Astrocyte of the spinal cord (primary cell): ENCODE data around the gene TMEM235.
"Not testable (repeated sequence)": the region's sequence is repeated elsewhere in the genome, so short reads cannot be mapped to it uniquely, and the experiment has no call there.

Experiments used
- DNase-seq: peaks from one replicate; pipeline ENCODE4 v3.0.0; 2011; ENCODE audit warnings: low read depth, low spot score
- H3K4me3 ChIP-seq: 2 replicates; pipeline ENCODE4 v1.5.1; 2011; ENCODE audit warnings: low read depth, mild to moderate bottlenecking, low read length, moderate library complexity
- in situ Hi-C: cut with HindIII; loops from 2 replicates; pipeline ENCODE4 v1.10.0; 2017; ENCODE audit warnings: low sequenced_read_pairs
- TF ChIP-seq, protein P1 (sequence below): IDR thresholded peaks from 2 replicates; pipeline ENCODE4 v1.5.1; 2012; ENCODE audit warnings: low read depth, mild to moderate bottlenecking, low read length, inconsistent platforms

TMEM235 gene

DNA sequence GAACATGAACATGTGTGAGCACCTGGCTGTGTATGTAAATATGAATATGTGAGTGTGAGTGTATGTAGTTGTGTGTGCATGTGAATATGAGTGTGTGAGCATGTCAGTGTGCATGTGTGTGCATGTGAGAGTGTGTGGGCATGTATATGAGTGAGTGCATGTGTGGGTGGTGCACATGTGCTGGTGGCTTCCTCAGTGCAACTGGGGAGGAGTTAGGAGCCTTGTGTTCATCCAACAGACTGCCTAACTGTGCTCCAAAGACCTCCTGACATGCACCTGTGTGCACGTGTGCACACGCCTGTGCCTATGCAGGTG, 1.4 kb downstream of the TMEM235 start:
- no peak for DNase-seq
- TF ChIP-seq, protein P1, sequence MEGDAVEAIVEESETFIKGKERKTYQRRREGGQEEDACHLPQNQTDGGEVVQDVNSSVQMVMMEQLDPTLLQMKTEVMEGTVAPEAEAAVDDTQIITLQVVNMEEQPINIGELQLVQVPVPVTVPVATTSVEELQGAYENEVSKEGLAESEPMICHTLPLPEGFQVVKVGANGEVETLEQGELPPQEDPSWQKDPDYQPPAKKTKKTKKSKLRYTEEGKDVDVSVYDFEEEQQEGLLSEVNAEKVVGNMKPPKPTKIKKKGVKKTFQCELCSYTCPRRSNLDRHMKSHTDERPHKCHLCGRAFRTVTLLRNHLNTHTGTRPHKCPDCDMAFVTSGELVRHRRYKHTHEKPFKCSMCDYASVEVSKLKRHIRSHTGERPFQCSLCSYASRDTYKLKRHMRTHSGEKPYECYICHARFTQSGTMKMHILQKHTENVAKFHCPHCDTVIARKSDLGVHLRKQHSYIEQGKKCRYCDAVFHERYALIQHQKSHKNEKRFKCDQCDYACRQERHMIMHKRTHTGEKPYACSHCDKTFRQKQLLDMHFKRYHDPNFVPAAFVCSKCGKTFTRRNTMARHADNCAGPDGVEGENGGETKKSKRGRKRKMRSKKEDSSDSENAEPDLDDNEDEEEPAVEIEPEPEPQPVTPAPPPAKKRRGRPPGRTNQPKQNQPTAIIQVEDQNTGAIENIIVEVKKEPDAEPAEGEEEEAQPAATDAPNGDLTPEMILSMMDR: no peak
- in situ Hi-C loops: no loop called here
- H3K4me3 ChIP-seq: no peak overlapping the region

DNA sequence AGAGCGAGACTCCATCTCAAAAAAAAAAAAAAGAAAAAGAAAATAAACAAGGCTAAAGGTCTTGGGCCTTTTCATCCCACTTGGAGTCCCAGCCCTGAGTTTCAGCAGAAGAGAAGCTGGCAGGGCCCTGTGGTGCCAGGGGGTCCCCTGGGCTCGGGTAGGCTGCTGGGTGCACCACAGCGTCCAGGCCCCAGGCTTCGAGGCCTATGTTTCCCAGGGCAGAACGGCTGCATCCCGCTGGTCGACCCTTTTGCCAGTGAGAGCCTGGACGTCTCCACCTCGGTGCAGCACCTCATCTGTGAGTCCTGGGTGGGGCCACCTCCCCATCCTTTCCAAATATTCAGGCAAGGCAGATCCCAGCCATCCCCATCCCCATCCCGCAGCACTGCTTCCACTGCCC, 2.2 kb downstream of the TMEM235 start:
- in situ Hi-C loops: no loop called here
- DNase-seq: no peak
- H3K4me3 ChIP-seq: no peak overlapping the region
- TF ChIP-seq, protein P1: no peak

DNA sequence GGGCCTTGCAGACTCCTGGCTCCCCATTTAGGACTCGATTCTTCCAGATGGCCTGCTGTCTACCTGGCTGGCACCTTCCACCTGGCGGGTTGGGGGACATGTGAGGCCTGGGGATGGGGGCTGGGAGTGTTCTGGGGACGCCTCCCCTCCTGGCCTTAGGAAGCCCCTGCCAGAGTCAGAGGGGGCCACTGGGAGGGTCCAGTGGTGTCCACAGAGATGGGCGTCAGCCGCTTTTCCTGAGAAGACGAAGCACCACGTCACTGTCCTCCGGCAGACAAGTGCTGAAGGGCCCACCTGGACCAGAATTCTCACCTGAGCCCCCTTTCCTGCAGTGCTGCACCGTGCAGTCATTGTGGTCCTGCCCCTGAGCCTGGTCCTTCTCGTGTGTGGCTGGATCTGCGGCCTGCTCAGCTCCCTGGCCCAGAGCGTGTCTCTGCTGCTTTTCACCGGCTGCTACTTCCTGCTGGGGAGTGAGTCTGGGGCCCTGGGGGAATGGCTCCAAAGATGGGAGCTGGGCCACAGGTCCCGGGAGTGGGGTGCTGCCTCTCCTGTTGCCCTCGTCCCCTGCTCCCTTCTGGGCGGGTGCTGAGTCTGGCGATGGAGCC, 2.9 kb downstream of the TMEM235 start:
- no peak for DNase-seq
- no peak overlapping the region for H3K4me3 ChIP-seq
- TF ChIP-seq, protein P1: no peak
- in situ Hi-C loops: no loop called here

DNA sequence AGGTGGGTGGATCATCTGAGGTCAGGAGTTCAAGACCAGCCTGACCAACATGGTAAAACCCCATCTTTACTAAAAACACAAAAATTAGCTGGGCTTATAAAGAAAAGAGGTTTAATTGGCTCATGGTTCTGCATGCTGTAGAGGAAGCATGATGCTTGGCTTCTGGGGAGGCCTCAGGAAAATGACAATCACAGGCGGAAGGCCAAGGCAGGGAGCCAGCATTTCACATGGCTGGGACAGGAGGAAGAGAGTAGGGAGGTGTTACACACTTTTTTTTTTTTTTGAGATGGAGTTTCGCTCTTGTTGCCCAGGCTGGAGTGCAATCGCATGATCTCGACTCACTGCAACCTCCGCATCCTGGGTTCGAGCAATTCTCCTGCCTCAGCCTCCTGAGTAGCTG, 3.6 kb downstream of the TMEM235 start:
- DNase-seq, in situ Hi-C loops, H3K4me3 ChIP-seq: not testable (repeated sequence)

DNA sequence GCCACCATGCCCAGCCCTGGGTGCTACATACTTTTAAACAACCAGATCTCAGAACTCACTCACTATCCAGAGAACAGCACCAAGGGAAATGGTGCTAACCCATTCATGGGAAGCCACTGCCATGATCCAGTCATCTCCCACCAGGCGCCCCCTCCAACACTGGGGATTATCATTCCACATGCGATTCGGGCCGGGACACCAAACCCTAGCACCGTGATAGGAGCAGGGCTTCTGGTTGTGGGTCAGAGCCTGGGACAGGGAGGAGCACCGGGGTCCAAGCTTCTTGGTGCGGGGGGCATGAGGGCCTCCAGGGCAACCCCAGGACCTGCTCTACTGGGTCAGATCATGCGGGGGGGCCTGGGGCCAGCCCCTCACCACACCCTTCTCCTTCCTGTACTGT, 4.5 kb downstream of the TMEM235 start:
- in situ Hi-C loops: no loop called here
- TF ChIP-seq, protein P1: no peak
- no peak for DNase-seq
- H3K4me3 ChIP-seq: no peak overlapping the region

DNA sequence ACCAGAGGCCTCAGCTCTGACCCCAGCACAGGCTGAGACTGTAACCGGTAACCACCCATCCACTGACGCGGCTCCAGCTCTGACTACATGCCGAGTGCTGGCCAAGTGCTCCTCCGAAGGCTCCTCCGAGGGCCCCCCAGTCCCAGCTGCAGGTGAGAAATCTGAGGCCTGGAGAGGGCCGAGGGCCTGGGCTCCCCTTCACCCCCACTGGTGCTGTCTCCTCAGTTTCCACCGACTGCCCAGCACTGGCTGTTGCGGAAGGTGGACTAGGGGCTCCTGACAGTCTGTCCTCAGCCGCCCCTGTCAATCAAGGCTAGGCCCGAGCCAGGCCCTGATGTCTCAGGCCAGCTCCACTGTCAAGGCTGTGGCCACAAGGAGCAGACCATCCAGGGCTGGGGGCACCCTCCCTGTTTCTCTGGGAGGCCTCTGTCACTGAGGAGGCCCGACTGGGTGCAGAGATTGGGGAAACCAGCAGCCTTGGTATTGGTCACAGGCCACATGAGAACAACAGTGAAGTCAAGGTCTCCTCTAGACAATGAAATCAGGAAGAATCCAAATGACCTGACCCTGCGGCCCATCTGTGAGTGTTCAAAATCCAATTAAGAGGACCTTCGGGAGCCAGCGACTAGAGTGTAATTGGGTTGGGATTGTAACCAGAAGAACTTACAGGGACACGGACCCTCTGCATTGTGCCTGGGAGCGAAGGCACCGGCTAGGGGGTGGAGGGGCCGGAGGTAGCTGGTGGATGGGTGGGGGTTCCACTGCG, 5.1 kb downstream of the TMEM235 start:
- H3K4me3 ChIP-seq: no peak overlapping the region
- DNase-seq: no peak
- TF ChIP-seq, protein P1: no peak
- in situ Hi-C loops: no loop called here

DNA sequence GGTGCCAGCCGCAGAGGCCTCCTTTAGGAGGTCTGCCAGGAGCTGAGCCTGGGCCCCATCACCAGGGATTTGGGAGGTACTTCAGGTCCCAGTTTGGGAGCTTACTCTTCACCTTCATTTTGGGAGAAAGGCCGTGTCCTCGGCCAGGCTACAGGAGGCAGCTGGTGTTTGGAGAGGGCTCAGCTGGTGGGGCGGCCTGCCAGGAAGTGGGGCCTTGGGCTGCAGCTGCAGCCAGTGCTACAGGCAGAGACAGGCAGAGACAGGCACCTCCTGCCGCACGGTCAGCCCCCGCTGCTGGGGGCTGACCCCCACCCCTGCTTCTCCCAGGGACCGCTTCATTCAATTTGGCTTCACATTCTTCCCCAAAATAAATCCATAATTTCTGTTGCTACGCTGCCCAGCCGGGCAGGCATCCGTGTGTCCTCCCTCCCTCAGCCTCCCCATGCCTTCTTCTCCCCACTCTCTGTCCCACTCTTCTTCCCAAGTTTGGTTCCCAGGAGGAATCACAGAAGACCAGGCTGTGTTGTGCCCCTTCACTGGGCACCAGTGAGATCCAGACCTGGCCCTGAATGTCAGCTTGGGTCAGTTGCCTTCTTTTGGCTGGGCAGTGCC, 6.1 kb downstream of the TMEM235 start:
- no peak overlapping the region for H3K4me3 ChIP-seq
- DNase-seq: no peak
- TF ChIP-seq, protein P1: no peak
- in situ Hi-C loops: no loop called here
